SK-N-SH treated with all-trans-retinoic acid at 6 μM for 48 hours (cell line): ENCODE data around the gene TPO.

Source experiments
- ATAC-seq: fragments of 200-7000 bp; cut with Tn5 transposase; 3 replicates; pipeline ENCODE4 v1.9.1; 2020; ENCODE audit warnings: mild to moderate bottlenecking, moderate library complexity
- BACH2 ChIP-seq: fragments of 250-450 bp; sonication (Bioruptor Pico); IDR thresholded peaks from 2 replicates; pipeline ENCODE4 v1.9.0; 2021; ENCODE audit warnings: mild to moderate bottlenecking, borderline replicate concordance
- CSDC2 ChIP-seq: fragments of 250-450 bp; sonication (Bioruptor Pico); IDR thresholded peaks from 2 replicates; pipeline ENCODE4 v1.5.0; 2020; ENCODE audit warnings: mild to moderate bottlenecking, moderate library complexity
- ESRRG ChIP-seq: fragments of 250-450 bp; sonication (Bioruptor Pico); IDR thresholded peaks from 2 replicates; pipeline ENCODE4 v1.6.1; 2021; ENCODE audit warnings: mild to moderate bottlenecking
- GLIS3 ChIP-seq: fragments of 250-450 bp; sonication (Bioruptor Pico); IDR thresholded peaks from 2 replicates; pipeline ENCODE4 v1.5.0; 2020; ENCODE audit warnings: mild to moderate bottlenecking, moderate library complexity
- ISL1 ChIP-seq: fragments of 250-450 bp; sonication (Bioruptor Pico); IDR thresholded peaks from 2 replicates; pipeline ENCODE4 v2.1.2; 2022; ENCODE audit warnings: mild to moderate bottlenecking, moderate library complexity
- OSR1 ChIP-seq: fragments of 250-450 bp; sonication (Bioruptor Pico); IDR thresholded peaks from 2 replicates; pipeline ENCODE4 v1.8.0; 2022; ENCODE audit warnings: moderate library complexity, mild to moderate bottlenecking, inconsistent platforms
- SNAI2 ChIP-seq: fragments of 250-450 bp; sonication (Bioruptor Pico); IDR thresholded peaks from 2 replicates; pipeline ENCODE4 v1.5.0; 2020; ENCODE audit warnings: mild to moderate bottlenecking, moderate library complexity
- TCF4 ChIP-seq: fragments of 250-450 bp; sonication (Bioruptor Pico); IDR thresholded peaks from 2 replicates; pipeline ENCODE4 v1.8.0; 2021; ENCODE audit warnings: mild to moderate bottlenecking, moderate library complexity, borderline replicate concordance
- TOX ChIP-seq: fragments of 250-450 bp; sonication (Bioruptor Pico); IDR thresholded peaks from 2 replicates; pipeline ENCODE4 v1.8.0; 2021; ENCODE audit warnings: mild to moderate bottlenecking, moderate library complexity, borderline replicate concordance
- ZFP3 ChIP-seq: fragments of 250-450 bp; sonication (Bioruptor Pico); IDR thresholded peaks from 2 replicates; pipeline ENCODE4 v1.5.0; 2020; ENCODE audit warnings: mild to moderate bottlenecking, moderate library complexity
- ZFP30 ChIP-seq: fragments of 450-650 bp; formaldehyde crosslinking; IDR thresholded peaks from 2 replicates; pipeline ENCODE4 v1.5.0; 2022; ENCODE audit warnings: mild to moderate bottlenecking, moderate library complexity
- ZNF565 ChIP-seq: fragments of 450-650 bp; formaldehyde crosslinking; conservative IDR thresholded peaks from 2 replicates; pipeline ENCODE4 v1.5.0; 2020; ENCODE audit warnings: low read depth, mild to moderate bottlenecking, moderate library complexity
- ZNF70 ChIP-seq: fragments of 450-650 bp; formaldehyde crosslinking; IDR thresholded peaks from 2 replicates; pipeline ENCODE4 v1.5.0; 2020; ENCODE audit warnings: mild to moderate bottlenecking, moderate library complexity
- ZNF8 ChIP-seq: fragments of 450-650 bp; formaldehyde crosslinking; IDR thresholded peaks from 2 replicates; pipeline ENCODE4 v1.5.0; 2020; ENCODE audit warnings: mild to moderate bottlenecking, moderate library complexity
- TF ChIP-seq, protein P1 (sequence below): fragments of 250-450 bp; sonication (Bioruptor Pico); IDR thresholded peaks from 2 replicates; pipeline ENCODE4 v1.8.0; 2020; ENCODE audit warnings: mild to moderate bottlenecking, moderate library complexity, borderline replicate concordance
- TF ChIP-seq, protein P2 (sequence below): fragments of 250-450 bp; sonication (Bioruptor Pico); IDR thresholded peaks from 2 replicates; pipeline ENCODE4 v1.5.1; 2020; ENCODE audit warnings: low read depth, mild to moderate bottlenecking, moderate library complexity
- TF ChIP-seq, protein P3 (sequence below): fragments of 250-450 bp; sonication (Bioruptor Pico); IDR thresholded peaks from 2 replicates; pipeline ENCODE4 v1.5.1; 2021; ENCODE audit warnings: mild to moderate bottlenecking, moderate library complexity
- TF ChIP-seq, protein P4 (sequence below): fragments of 250-450 bp; sonication (Bioruptor Pico); IDR thresholded peaks from 2 replicates; pipeline ENCODE4 v1.8.0; 2021; ENCODE audit warnings: low read depth, mild to moderate bottlenecking, moderate library complexity, borderline replicate concordance
- TF ChIP-seq, protein P5 (sequence below): fragments of 250-450 bp; sonication (Bioruptor Pico); IDR thresholded peaks from 2 replicates; pipeline ENCODE4 v1.5.0; 2020; ENCODE audit warnings: mild to moderate bottlenecking, moderate library complexity

Gene TPO

DNA sequence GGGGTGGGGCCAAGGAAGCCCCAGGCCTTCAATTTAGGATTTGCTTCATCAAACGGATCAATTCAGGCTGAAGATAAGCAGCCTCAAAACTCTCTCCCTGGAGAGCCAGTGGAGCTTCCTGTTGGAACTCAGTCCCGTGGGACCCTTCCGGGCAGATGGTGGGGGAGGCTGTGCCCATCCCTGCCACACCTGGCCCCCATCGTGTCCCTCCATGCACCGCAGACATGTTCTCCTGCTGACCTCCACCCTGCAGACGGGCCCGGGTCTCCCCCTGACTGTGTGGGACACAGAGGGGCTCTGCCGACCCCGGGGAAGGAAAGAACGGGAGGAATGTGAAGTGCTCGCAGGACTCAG is 144.2 kb downstream of the TPO start:
- no peak for ATAC-seq
- TF ChIP-seq, protein P1, sequence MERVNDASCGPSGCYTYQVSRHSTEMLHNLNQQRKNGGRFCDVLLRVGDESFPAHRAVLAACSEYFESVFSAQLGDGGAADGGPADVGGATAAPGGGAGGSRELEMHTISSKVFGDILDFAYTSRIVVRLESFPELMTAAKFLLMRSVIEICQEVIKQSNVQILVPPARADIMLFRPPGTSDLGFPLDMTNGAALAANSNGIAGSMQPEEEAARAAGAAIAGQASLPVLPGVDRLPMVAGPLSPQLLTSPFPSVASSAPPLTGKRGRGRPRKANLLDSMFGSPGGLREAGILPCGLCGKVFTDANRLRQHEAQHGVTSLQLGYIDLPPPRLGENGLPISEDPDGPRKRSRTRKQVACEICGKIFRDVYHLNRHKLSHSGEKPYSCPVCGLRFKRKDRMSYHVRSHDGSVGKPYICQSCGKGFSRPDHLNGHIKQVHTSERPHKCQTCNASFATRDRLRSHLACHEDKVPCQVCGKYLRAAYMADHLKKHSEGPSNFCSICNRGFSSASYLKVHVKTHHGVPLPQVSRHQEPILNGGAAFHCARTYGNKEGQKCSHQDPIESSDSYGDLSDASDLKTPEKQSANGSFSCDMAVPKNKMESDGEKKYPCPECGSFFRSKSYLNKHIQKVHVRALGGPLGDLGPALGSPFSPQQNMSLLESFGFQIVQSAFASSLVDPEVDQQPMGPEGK (CRISPR knock-in tag): no peak
- TF ChIP-seq ESRRG (CRISPR knock-in tag) (no peak), ZFP3 (CRISPR knock-in tag) (no peak), TOX (no peak), ISL1 (no peak), ZNF565 (CRISPR knock-in tag) (no peak), BACH2 (CRISPR knock-in tag) (no peak), CSDC2 (no peak), ZNF8 (CRISPR knock-in tag) (no peak), OSR1 (CRISPR knock-in tag) (no peak), ZFP30 (no peak)
- TF ChIP-seq, protein P2, sequence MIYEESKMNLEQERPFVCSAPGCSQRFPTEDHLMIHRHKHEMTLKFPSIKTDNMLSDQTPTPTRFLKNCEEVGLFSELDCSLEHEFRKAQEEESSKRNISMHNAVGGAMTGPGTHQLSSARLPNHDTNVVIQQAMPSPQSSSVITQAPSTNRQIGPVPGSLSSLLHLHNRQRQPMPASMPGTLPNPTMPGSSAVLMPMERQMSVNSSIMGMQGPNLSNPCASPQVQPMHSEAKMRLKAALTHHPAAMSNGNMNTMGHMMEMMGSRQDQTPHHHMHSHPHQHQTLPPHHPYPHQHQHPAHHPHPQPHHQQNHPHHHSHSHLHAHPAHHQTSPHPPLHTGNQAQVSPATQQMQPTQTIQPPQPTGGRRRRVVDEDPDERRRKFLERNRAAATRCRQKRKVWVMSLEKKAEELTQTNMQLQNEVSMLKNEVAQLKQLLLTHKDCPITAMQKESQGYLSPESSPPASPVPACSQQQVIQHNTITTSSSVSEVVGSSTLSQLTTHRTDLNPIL (CRISPR knock-in tag): no peak
- TF ChIP-seq, protein P3, sequence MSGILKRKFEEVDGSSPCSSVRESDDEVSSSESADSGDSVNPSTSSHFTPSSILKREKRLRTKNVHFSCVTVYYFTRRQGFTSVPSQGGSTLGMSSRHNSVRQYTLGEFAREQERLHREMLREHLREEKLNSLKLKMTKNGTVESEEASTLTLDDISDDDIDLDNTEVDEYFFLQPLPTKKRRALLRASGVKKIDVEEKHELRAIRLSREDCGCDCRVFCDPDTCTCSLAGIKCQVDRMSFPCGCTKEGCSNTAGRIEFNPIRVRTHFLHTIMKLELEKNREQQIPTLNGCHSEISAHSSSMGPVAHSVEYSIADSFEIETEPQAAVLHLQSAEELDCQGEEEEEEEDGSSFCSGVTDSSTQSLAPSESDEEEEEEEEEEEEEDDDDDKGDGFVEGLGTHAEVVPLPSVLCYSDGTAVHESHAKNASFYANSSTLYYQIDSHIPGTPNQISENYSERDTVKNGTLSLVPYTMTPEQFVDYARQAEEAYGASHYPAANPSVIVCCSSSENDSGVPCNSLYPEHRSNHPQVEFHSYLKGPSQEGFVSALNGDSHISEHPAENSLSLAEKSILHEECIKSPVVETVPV (CRISPR knock-in tag): no peak

DNA sequence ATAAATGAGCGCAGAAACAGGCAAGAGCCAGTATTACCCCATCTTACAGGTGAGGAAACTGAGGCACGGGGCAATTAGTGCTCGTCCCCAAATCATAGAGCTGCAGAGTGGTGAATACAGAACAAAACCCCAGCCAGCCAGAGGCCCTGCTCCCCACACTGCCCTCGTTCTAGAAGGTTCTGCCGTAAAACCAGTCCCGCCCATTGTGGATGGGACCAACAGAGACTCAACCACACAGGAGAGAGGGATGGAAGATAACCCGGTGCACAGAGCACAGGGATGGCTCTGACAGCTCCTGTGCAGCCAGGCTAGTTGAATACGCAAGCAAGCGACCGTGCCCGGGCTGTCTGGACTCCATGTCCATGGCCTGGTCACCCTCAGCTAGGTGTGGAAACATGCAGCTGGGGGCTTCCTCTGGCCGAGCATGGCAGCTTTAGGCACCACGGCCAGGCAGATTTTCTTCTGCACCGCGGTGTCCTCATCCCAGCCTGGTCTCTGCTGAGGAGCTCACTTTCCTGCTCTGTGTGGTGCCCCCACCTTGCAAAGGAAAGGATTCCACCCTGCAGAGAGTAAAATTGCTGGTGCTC is 146.4 kb downstream of the TPO start:
- no peak for TF ChIP-seq CSDC2
- no peak for TF ChIP-seq TCF4
- no peak for TF ChIP-seq ZFP30
- TF ChIP-seq ZNF8 (CRISPR knock-in tag): no peak
- TF ChIP-seq ISL1: no peak
- TF ChIP-seq ZNF565 (CRISPR knock-in tag): no peak
- no peak for TF ChIP-seq OSR1 (CRISPR knock-in tag)
- no peak for TF ChIP-seq ESRRG (CRISPR knock-in tag)
- no peak for TF ChIP-seq SNAI2 (CRISPR knock-in tag)
- TF ChIP-seq TOX: no peak
- TF ChIP-seq, protein P4, sequence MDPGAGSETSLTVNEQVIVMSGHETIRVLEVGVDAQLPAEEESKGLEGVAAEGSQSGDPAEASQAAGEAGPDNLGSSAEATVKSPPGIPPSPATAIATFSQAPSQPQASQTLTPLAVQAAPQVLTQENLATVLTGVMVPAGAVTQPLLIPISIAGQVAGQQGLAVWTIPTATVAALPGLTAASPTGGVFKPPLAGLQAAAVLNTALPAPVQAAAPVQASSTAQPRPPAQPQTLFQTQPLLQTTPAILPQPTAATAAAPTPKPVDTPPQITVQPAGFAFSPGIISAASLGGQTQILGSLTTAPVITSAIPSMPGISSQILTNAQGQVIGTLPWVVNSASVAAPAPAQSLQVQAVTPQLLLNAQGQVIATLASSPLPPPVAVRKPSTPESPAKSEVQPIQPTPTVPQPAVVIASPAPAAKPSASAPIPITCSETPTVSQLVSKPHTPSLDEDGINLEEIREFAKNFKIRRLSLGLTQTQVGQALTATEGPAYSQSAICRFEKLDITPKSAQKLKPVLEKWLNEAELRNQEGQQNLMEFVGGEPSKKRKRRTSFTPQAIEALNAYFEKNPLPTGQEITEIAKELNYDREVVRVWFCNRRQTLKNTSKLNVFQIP (CRISPR knock-in tag): no peak
- TF ChIP-seq BACH2 (CRISPR knock-in tag): no peak
- no peak for TF ChIP-seq GLIS3 (CRISPR knock-in tag)
- TF ChIP-seq ZNF70 (CRISPR knock-in tag): no peak
- TF ChIP-seq, protein P1 (CRISPR knock-in tag): no peak
- TF ChIP-seq, protein P5, sequence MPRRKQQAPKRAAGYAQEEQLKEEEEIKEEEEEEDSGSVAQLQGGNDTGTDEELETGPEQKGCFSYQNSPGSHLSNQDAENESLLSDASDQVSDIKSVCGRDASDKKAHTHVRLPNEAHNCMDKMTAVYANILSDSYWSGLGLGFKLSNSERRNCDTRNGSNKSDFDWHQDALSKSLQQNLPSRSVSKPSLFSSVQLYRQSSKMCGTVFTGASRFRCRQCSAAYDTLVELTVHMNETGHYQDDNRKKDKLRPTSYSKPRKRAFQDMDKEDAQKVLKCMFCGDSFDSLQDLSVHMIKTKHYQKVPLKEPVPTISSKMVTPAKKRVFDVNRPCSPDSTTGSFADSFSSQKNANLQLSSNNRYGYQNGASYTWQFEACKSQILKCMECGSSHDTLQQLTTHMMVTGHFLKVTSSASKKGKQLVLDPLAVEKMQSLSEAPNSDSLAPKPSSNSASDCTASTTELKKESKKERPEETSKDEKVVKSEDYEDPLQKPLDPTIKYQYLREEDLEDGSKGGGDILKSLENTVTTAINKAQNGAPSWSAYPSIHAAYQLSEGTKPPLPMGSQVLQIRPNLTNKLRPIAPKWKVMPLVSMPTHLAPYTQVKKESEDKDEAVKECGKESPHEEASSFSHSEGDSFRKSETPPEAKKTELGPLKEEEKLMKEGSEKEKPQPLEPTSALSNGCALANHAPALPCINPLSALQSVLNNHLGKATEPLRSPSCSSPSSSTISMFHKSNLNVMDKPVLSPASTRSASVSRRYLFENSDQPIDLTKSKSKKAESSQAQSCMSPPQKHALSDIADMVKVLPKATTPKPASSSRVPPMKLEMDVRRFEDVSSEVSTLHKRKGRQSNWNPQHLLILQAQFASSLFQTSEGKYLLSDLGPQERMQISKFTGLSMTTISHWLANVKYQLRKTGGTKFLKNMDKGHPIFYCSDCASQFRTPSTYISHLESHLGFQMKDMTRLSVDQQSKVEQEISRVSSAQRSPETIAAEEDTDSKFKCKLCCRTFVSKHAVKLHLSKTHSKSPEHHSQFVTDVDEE (CRISPR knock-in tag): no peak
- TF ChIP-seq, protein P2 (CRISPR knock-in tag): no peak
- no peak; the same call in 2 of the 3 replicates for ATAC-seq
